Measurements from ENCODE around the gene PWWP3B. TPM values are rescaled to one million over a fixed set of nuclear protein-coding genes. Genes with fewer than 3 reads are reported as not detected.

PWWP3B gene
- total and polyA plus RNA-seq, 10 of the 15 experiments (the other 5 are each of a cell fraction or from before 2014, with no cell fraction given): 0.03 TPM; not detected in 9

DNA sequence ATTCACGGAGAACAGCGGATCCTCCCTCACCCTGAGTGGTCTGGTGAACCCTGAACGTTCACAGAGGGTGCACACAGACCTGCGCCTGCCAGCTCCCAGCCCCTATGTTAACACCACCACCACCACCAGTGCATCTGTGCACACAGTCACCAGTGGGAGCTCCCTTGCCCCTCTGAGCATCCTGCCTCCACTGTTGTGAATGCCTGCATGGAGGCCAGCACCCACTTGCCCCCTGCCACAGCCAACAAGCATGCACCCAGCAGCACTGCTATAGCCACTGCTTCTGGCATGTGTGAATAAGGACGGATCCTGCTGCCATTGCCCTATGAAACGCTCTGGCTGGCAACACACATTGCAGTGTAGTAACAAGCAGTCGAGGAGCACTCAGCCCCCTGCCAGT lies 29.1 kb upstream of the PWWP3B start:
- Histone ChIP-seq H3K9ac (ENCODE audit: control insufficient read depth, insufficient read depth, low read length) (no peak overlapping the region), H3K4me1 (ENCODE audit: control insufficient read depth, insufficient read depth, low read length) (no peaks in the 10 kb centered on the region), H3K79me2 (ENCODE audit: control insufficient read depth, insufficient read depth, low read length) (no peaks in the 10 kb centered on the region), H3K9me3 (replicated peaks; ENCODE audit: control insufficient read depth, insufficient read depth, low read length) (no peaks in the 10 kb centered on the region), H2AFZ (ENCODE audit: control insufficient read depth, low read depth, low read length) (no peak overlapping the region), H3K36me3 (ENCODE audit: control insufficient read depth in 2 of 2, insufficient read depth in 2 of 2, low read length in 1 of 2) (no peaks in the 10 kb centered on the region), H3K4me2 (ENCODE audit: control insufficient read depth, insufficient read depth) (no peak overlapping the region), H3K27ac (ENCODE audit: control insufficient read depth, insufficient read depth) (no peak overlapping the region), H3K4me3 (no peak overlapping the region), H4K20me1 (ENCODE audit: control insufficient read depth, insufficient read depth) (no peaks in the 10 kb centered on the region), H3K27me3 (replicated peaks in 1 of 2; ENCODE audit: control insufficient read depth in 2 of 2, insufficient read depth in 2 of 2, low read length in 1 of 2) (no peaks in the 10 kb centered on the region)
- 9% methylated on average over 7 of the region's 7 CpGs for WGBS (ENCODE audit: insufficient coverage, insufficient replicate concordance, low lambda C conversion rate, missing lambda C conversion rate)
- POLR2A ChIA-PET: no interaction called here
- no peak for TF ChIP-seq NFXL1 (IDR thresholded peaks at IDR 0.05; ENCODE audit: borderline replicate concordance)
- no peak for TF ChIP-seq EZH2 (IDR thresholded peaks at IDR 0.05; ENCODE audit: borderline replicate concordance, control insufficient read depth, low read depth, low read length)
- no peak for TF ChIP-seq RAD21 (IDR thresholded peaks at IDR 0.05; ENCODE audit: insufficient read depth, low read depth, low read length)
- TF ChIP-seq TCF12 (IDR thresholded peaks at IDR 0.05; ENCODE audit: low read depth, low read length): no peak
- TF ChIP-seq, protein P1, sequence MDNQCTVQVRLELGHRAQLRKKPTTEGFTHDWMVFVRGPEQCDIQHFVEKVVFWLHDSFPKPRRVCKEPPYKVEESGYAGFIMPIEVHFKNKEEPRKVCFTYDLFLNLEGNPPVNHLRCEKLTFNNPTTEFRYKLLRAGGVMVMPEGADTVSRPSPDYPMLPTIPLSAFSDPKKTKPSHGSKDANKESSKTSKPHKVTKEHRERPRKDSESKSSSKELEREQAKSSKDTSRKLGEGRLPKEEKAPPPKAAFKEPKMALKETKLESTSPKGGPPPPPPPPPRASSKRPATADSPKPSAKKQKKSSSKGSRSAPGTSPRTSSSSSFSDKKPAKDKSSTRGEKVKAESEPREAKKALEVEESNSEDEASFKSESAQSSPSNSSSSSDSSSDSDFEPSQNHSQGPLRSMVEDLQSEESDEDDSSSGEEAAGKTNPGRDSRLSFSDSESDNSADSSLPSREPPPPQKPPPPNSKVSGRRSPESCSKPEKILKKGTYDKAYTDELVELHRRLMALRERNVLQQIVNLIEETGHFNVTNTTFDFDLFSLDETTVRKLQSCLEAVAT (IDR thresholded peaks at IDR 0.05): no peak
- no peak for TF ChIP-seq EGR1 (IDR thresholded peaks at IDR 0.05; ENCODE audit: borderline replicate concordance in 1 of 2, low read depth in 2 of 2, low read length in 2 of 2)
- no peak for TF ChIP-seq RBBP5 (conservative IDR thresholded peaks at IDR 0.05)
- TF ChIP-seq KAT2A (conservative IDR thresholded peaks at IDR 0.05; ENCODE audit: control insufficient read depth, low read depth, low read length): no peak
- TF ChIP-seq CBX3 (IDR thresholded peaks at IDR 0.05; ENCODE audit: borderline replicate concordance, low read depth): no peak
- no peak for TF ChIP-seq BCLAF1 (IDR thresholded peaks at IDR 0.05)
- no peak for TF ChIP-seq SUPT20H (IDR thresholded peaks at IDR 0.05; ENCODE audit: borderline replicate concordance, control insufficient read depth, low read depth, low read length)
- no peak for TF ChIP-seq BMI1 (IDR thresholded peaks at IDR 0.05; ENCODE audit: borderline replicate concordance)
- no peak for TF ChIP-seq NFIC (IDR thresholded peaks at IDR 0.05; ENCODE audit: low read depth, low read length)
- TF ChIP-seq SMARCA5 (IDR thresholded peaks at IDR 0.05): no peak
- intact Hi-C loops (cut with micrococcal nuclease; ENCODE audit: unreplicated experiment): no loop called here
- SMC1A ChIA-PET (ENCODE audit: uncharacterized antibody, unreplicated experiment): no interaction called here
- DNase-seq (ENCODE audit: low read depth, low spot score): no peak
- BruUV-seq (replicated peaks): no TSS peak
- ATAC-seq: no peak
- in situ Hi-C loops (cut with MboI): no loop called here
- CTCF ChIA-PET: no interaction called here
- RAD21 ChIA-PET (ENCODE audit: unreplicated experiment): no interaction called here
- FAIRE-seq: no peak
